Heart left ventricle (tissue), 13 donors: ENCODE data around the gene NCF2.

ENCODE experiments used
- CTCF ChIP-seq, 12 donors: fragments of 200-600 bp; sonication (generic) in 4 of 12; IDR thresholded peaks; one replicate each; pipeline versions ENCODE4 v1.5.0 to v1.8.0; 2018 to 2022; ENCODE audit warnings: antibody characterized with exemption in 12 of 12, mild to moderate bottlenecking in 5 of 12
- POLR2A ChIP-seq, 2 donors: fragments of 450-650 bp; IDR thresholded peaks; one replicate each; pipeline ENCODE4 v1.6.1; 2017; ENCODE audit warnings: antibody characterized with exemption in 2 of 2, mild to moderate bottlenecking in 2 of 2, moderate library complexity in 2 of 2
- donor health status: ischemic (EF 13 %, LVEDD 7.1; RV severe dilation, severe dysfunction).
- donor health status: DM: no; HTN: yes; CAD: no.
- donor health status: DM: no; HTN: no; CAD: no.
- donor health status: ischemic (EF 25% LVEDD 6.9; RV normal size, moderate dysfunction).
- donor health status: ischemic (EF 25% LVEDD 5.7; RV mildly dilated, moderate dysfunction).
- donor health status: ischemic (EF 35%, LVEDD 5.7; RV mildly dilated, moderate dysfunction).
- donor health status: nonischemic (EF 11% LVEDD 7.7; RV severe dilation, severe dysfunction).
- donor health status: DM: yes; HTN: yes; CAD: no.
- donor health status: PGD.
- donor health status: ischemic (EF 29% LVEDD 5.4; RV normal size, mild dysfunction).
- donor health status: nonischemic (EF 23%, LVEDD 6.1; RV moderate dilation, normal function).

- TF ChIP-seq CTCF (IDR thresholded peaks at IDR 0.05) (no peak), POLR2A (IDR thresholded peaks at IDR 0.05) (peak; percentile 70 to 93)
Observed at GRCh38 chr1:183635606-183636333, 45.5 kb upstream of the NCF2 start, which contains the start of gene ARPC5.
